ENCODE measurements around the gene CDH23.

GRCh38 chr10:71770255-71770654, 373.5 kb downstream of the CDH23 start:
- TF ChIP-seq CBFB (CRISPR knock-in tag; IDR thresholded peaks at IDR 0.05; ENCODE audit: low read depth) (no peak), FOXP4 (CRISPR knock-in tag; IDR thresholded peaks at IDR 0.05) (no peak), TEAD4 (CRISPR knock-in tag; IDR thresholded peaks at IDR 0.05) (no peak), NFYB (CRISPR knock-in tag; conservative IDR thresholded peaks at IDR 0.05; ENCODE audit: low read depth) (no peak), ZBTB21 (CRISPR knock-in tag; IDR thresholded peaks at IDR 0.05; ENCODE audit: borderline replicate concordance) (no peak), ATF3 (CRISPR knock-in tag; conservative IDR thresholded peaks at IDR 0.05) (no peak)
- TF ChIP-seq, protein P1, sequence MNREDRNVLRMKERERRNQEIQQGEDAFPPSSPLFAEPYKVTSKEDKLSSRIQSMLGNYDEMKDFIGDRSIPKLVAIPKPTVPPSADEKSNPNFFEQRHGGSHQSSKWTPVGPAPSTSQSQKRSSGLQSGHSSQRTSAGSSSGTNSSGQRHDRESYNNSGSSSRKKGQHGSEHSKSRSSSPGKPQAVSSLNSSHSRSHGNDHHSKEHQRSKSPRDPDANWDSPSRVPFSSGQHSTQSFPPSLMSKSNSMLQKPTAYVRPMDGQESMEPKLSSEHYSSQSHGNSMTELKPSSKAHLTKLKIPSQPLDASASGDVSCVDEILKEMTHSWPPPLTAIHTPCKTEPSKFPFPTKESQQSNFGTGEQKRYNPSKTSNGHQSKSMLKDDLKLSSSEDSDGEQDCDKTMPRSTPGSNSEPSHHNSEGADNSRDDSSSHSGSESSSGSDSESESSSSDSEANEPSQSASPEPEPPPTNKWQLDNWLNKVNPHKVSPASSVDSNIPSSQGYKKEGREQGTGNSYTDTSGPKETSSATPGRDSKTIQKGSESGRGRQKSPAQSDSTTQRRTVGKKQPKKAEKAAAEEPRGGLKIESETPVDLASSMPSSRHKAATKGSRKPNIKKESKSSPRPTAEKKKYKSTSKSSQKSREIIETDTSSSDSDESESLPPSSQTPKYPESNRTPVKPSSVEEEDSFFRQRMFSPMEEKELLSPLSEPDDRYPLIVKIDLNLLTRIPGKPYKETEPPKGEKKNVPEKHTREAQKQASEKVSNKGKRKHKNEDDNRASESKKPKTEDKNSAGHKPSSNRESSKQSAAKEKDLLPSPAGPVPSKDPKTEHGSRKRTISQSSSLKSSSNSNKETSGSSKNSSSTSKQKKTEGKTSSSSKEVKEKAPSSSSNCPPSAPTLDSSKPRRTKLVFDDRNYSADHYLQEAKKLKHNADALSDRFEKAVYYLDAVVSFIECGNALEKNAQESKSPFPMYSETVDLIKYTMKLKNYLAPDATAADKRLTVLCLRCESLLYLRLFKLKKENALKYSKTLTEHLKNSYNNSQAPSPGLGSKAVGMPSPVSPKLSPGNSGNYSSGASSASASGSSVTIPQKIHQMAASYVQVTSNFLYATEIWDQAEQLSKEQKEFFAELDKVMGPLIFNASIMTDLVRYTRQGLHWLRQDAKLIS (CRISPR knock-in tag; IDR thresholded peaks at IDR 0.05; ENCODE audit: borderline replicate concordance): no peak

Data from WTC11 (cell line).